Upper lobe of left lung (tissue), 6 donors: ENCODE results near the gene PNPLA6. TPM values are rescaled to one million over a fixed set of nuclear protein-coding genes. Genes with fewer than 3 reads are reported as not detected.

Experiments used
- ATAC-seq, 2 donors: fragments of 200-7000 bp; cut with Tn5 transposase; one replicate each; pipeline ENCODE4 v1.9.1; 2022; ENCODE audit warnings: mild to moderate bottlenecking in 2 of 2, moderate library complexity in 2 of 2; ENCODE audit not compliant: low FRiP score in 2 of 2
- DNase-seq, 2 donors: peaks; one replicate each; pipeline ENCODE4 v3.0.0-alpha.2; 2019 to 2020
- H3K27ac ChIP-seq, 4 donors: fragments of 200-600 bp; sonication (generic); one replicate each; pipeline ENCODE4 v1.5.1; 2016 to 2019
- H3K27me3 ChIP-seq, 4 donors: fragments of 200-600 bp; sonication (generic); one replicate each; pipeline ENCODE4 v1.5.1; 2017 to 2019
- H3K36me3 ChIP-seq, 4 donors: fragments of 200-600 bp; sonication (generic); one replicate each; pipeline ENCODE4 v1.5.1; 2016 to 2019
- H3K4me1 ChIP-seq, 4 donors: fragments of 200-600 bp; sonication (generic); one replicate each; pipeline ENCODE4 v1.5.1; 2018 to 2019
- H3K4me3 ChIP-seq, 4 donors: fragments of 200-600 bp; sonication (generic); one replicate each; pipeline ENCODE4 v1.5.1; 2017 to 2019; ENCODE audit warnings: mild to moderate bottlenecking in 2 of 4, moderate library complexity in 1 of 4
- H3K9me3 ChIP-seq, 4 donors: fragments of 200-600 bp; sonication (generic); one replicate each; pipeline ENCODE4 v1.5.1; 2018 to 2019
- EP300 ChIP-seq, 4 donors: sonication (generic); formaldehyde crosslinking; IDR thresholded peaks; one replicate each; pipeline ENCODE4 v1.5.1; 2017; ENCODE audit warnings: antibody characterized with exemption in 4 of 4, control low read depth in 2 of 4
- POLR2A ChIP-seq, 4 donors: fragments of 450-650 bp; IDR thresholded peaks; one replicate each; pipeline ENCODE4 v1.5.1; 2016 to 2017; ENCODE audit warnings: antibody characterized with exemption in 4 of 4, mild to moderate bottlenecking in 2 of 4
- POLR2AphosphoS5 ChIP-seq, 2 donors: sonication (generic); formaldehyde crosslinking; IDR thresholded peaks; one replicate each; pipeline ENCODE4 v1.5.1; 2017; ENCODE audit warnings: antibody characterized with exemption in 2 of 2
- WGBS, 2 donors: methylation state at CpG; one replicate each; pipeline ENCODE4 v1.1.5; 2017 to 2018; 5-methylcytosine and 5-hydroxymethylcytosine counted together
- small RNA-seq, 4 donors: library from RNA; depleted of rRNA; stranded (forward); fragments of <200 nt; gene quantifications; one replicate each; pipeline ENCODE3, GENCODE V24; 2016
- total RNA-seq, 6 donors: library from RNA; depleted of rRNA in 4 of 6; stranded (reverse); fragments of >200 nt in 4 of 6; gene quantifications; one replicate each; pipeline versions ENCODE4 v1.1.0 to v1.2.1, GENCODE V29; 2016 to 2021
- TF ChIP-seq, protein P1 (sequence below), 6 experiments: fragments of 450-650 bp in 4 of 6; fragments of 200-600 bp in 2 of 6; sonication (generic) in 2 of 6; IDR thresholded peaks; one replicate each; pipeline ENCODE4 v1.5.1; 2016 to 2019; ENCODE audit warnings: antibody characterized with exemption in 6 of 6
- donor health status: DM: no; HTN: no; CAD: no; lungs with moderate emphysema.
- donor health status: DM: no; HTN: yes; CAD: no; lungs with severe emphysema.

PNPLA6 gene
- total RNA-seq, 6 donors from 2014 or later, result 125 to 412 (median 328) TPM

DNA sequence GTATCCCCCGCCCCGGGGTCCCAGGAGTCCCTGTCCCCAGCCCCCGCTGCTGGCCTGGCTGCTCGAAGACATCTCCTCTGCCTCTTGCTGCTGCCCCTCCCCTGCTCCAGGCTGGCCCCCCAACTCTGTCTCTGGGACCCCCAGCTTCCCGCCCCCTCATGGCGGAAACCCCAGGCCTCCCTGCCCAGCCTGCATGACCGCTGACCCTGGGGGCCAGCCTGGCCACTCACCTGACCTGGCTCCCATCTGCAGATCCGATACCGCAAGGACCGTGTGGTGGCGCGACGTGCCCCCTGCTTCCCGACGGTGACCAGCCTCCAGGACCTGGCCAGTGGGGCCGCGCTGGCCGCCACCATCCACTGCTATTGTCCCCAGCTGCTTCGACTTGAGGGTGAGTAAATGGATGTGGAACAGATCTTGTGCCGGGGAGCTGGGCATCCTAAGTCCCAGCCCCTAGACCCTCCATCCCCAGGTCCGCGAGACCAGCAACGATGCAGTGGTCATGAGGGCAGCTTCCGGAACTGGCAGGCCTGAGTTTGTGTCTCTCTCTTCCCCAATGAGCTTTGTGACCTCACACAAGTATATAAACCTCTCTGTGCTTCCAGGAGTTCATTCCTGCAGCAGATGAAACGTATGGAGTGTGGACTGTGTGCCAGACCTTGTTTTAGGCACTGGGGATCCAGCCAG lies 72.5 kb downstream of the PNPLA6 start:
- DNase-seq, result peak in 1 of 2 donors; percentile 69
- no peak overlapping the region for H3K27ac ChIP-seq
- TF ChIP-seq, protein P1, sequence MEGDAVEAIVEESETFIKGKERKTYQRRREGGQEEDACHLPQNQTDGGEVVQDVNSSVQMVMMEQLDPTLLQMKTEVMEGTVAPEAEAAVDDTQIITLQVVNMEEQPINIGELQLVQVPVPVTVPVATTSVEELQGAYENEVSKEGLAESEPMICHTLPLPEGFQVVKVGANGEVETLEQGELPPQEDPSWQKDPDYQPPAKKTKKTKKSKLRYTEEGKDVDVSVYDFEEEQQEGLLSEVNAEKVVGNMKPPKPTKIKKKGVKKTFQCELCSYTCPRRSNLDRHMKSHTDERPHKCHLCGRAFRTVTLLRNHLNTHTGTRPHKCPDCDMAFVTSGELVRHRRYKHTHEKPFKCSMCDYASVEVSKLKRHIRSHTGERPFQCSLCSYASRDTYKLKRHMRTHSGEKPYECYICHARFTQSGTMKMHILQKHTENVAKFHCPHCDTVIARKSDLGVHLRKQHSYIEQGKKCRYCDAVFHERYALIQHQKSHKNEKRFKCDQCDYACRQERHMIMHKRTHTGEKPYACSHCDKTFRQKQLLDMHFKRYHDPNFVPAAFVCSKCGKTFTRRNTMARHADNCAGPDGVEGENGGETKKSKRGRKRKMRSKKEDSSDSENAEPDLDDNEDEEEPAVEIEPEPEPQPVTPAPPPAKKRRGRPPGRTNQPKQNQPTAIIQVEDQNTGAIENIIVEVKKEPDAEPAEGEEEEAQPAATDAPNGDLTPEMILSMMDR (IDR thresholded peaks at IDR 0.05), result no peak
- TF ChIP-seq POLR2A (IDR thresholded peaks at IDR 0.05) (no peak), POLR2AphosphoS5 (IDR thresholded peaks at IDR 0.05) (no peak), EP300 (IDR thresholded peaks at IDR 0.05) (no peak)
- no peaks in the 10 kb centered on the region for H3K27me3 ChIP-seq
- H3K4me3 ChIP-seq, result no peak overlapping the region
- H3K4me1 ChIP-seq, result peaks cover 0 to 6% (median 0%) of the 10 kb centered on the region in 4 donors
- H3K9me3 ChIP-seq, result no peaks in the 10 kb centered on the region
- WGBS, 2 donors, result 81 to 93% methylated on average over 5 to 13 of the region's 25 CpGs
- no peak for ATAC-seq
- H3K36me3 ChIP-seq, result peaks cover 0 to 28% (median 10%) of the 10 kb centered on the region in 4 donors

DNA sequence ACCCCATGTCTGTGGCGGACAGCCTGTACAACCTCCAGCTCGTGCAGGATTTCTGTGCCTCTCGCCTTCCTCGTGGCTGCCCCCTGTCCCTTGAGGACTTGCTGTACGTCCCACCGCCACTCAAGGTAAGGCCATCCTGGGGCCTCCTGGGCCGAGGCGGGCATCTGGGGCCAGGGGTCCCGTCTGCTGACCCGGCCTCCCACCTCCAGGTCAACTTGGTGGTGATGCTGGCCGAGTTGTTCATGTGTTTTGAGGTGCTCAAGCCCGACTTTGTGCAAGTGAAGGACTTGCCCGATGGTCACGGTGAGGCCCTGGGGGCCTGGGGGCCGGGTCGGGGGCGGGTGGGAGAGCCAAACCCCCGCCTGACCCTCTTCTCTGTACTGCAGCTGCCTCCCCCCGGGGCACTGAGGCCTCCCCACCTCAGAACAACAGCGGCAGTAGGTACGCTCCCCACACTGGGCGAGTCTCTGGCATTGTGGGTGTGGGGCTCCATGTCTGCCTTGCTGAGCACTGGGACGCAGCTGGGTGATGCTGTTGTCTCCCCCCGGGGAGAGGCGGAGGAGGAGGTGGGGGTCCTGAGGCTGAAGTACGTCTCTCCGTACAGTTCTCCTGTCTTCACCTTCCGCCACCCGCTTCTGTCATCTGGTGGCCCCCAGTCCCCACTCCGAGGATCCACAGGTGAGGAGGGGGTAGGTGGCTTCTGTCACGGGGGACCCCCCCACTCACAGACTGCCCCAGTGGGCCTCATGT lies 75.1 kb downstream of the PNPLA6 start:
- no peaks in the 10 kb centered on the region for H3K4me1 ChIP-seq

More for the DNA sequence above, 75.1 kb downstream of the PNPLA6 start:
- no peak for TF ChIP-seq POLR2AphosphoS5 (IDR thresholded peaks at IDR 0.05)
- no peak for TF ChIP-seq POLR2A (IDR thresholded peaks at IDR 0.05)
- TF ChIP-seq, protein P1 (IDR thresholded peaks at IDR 0.05), result no peak
- no peak for TF ChIP-seq EP300 (IDR thresholded peaks at IDR 0.05)
- Histone ChIP-seq H3K4me3 (no peak overlapping the region), H3K9me3 (no peaks in the 10 kb centered on the region), H3K27ac (no peak overlapping the region), H3K36me3 (peaks cover 0 to 28% (median 12%) of the 10 kb centered on the region in 4 donors), H3K27me3 (no peaks in the 10 kb centered on the region)
- WGBS, 2 donors, result 85 to 90% methylated on average over 18 to 27 of the region's 31 CpGs
- DNase-seq (peak in 1 of 2 donors; percentile 73), ATAC-seq (no peak)

Small RNA genes lying within 50 kb of the gene (small RNA-seq; reads per million reads assigned to genes)
- gene AC008878.2, result 0 reads per million in 4 donors

Other genes starting within 250 kb of the PNPLA6 start
- gene INSR, start 241.3 kb upstream of the PNPLA6 start, total RNA-seq, result 100 to 1,000 TPM in 1 of 6 donors, 10 to 100 TPM in 5; 32.4 to 142 (median 49.9) TPM
- gene ARHGEF18, start 186.8 kb upstream of the PNPLA6 start, total RNA-seq, result 100 to 1,000 TPM in 1 of 6 donors, 10 to 100 TPM in 5; 56.1 to 106 (median 66.0) TPM
- gene PEX11G, start 46.7 kb upstream of the PNPLA6 start, total RNA-seq, result 1 to 10 TPM; 2.3 to 9.1 (median 5.4) TPM
- 100 to 1,000 TPM in 1 of 6 donors, 10 to 100 TPM in 5; 31.1 to 116 (median 57.8) TPM for gene ZNF358, start 19.6 kb upstream of the PNPLA6 start, total RNA-seq
- 100 to 1,000 TPM in 2 of 6 donors, 10 to 100 TPM in 4; 12.9 to 118 (median 69.7) TPM for gene MCOLN1, start 13.1 kb upstream of the PNPLA6 start, total RNA-seq
- gene CAMSAP3, start 60.1 kb downstream of the PNPLA6 start, total RNA-seq, result 10 to 100 TPM; 12.2 to 63.9 (median 31.2) TPM
- gene XAB2, start 93.8 kb downstream of the PNPLA6 start, total RNA-seq, result 10 to 100 TPM; 35.7 to 81.7 (median 51.4) TPM
- 100 to 1,000 TPM in 2 of 6 donors, 10 to 100 TPM in 4; 21.3 to 133 (median 71.3) TPM for gene PET100, start 94.1 kb downstream of the PNPLA6 start, total RNA-seq
- 10 to 100 TPM in 1 of 6 donors, 1 to 10 TPM in 4, not detected in 1; 2.3 to 21.0 (median 3.3) TPM for gene PCP2, start 98.0 kb downstream of the PNPLA6 start, total RNA-seq
- 100 to 1,000 TPM; 111 to 562 (median 249) TPM for gene STXBP2, start 101.4 kb downstream of the PNPLA6 start, total RNA-seq
- gene RETN, start 133.3 kb downstream of the PNPLA6 start, total RNA-seq, result 10 to 100 TPM in 3 of 6 donors, 1 to 10 TPM in 3; 2.5 to 59.2 (median 13.8) TPM
- gene MCEMP1, start 141.4 kb downstream of the PNPLA6 start, total RNA-seq, result 100 to 1,000 TPM in 2 of 6 donors, 10 to 100 TPM in 3, 1 to 10 TPM in 1; 9.4 to 160 (median 36.6) TPM
- gene TRAPPC5, start 145.1 kb downstream of the PNPLA6 start, total RNA-seq, result 100 to 1,000 TPM in 1 of 6 donors, 10 to 100 TPM in 5; 33.9 to 105 (median 52.0) TPM
- gene FCER2, start 166.4 kb downstream of the PNPLA6 start, total RNA-seq, result 1 to 10 TPM in 1 of 6 donors, under 1 TPM in 1, not detected in 4; 0.83 to 2.9 TPM
- gene CLEC4G, start 196.4 kb downstream of the PNPLA6 start, total RNA-seq, result 1 to 10 TPM in 3 of 6 donors, under 1 TPM in 1, not detected in 2; 0.40 to 2.5 (median 1.5) TPM
- gene CD209, start 211.8 kb downstream of the PNPLA6 start, total RNA-seq, result 10 to 100 TPM in 1 of 6 donors, 1 to 10 TPM in 3, under 1 TPM in 2; 0.55 to 14.8 (median 1.7) TPM
- gene CLEC4M, start 227.5 kb downstream of the PNPLA6 start, total RNA-seq, result 1 to 10 TPM in 4 of 6 donors, under 1 TPM in 1, not detected in 1; 0.86 to 7.4 (median 3.1) TPM